ENCODE results near the gene FTHL17.
A peak's percentile ranks its signal among the peaks of the same experiment; 100 is the strongest.

Gene FTHL17

GRCh38 chrX:31038575-31039326 lies 33.1 kb downstream of the FTHL17 start:
- peak; percentile 4 for DNase-seq (ENCODE audit: low spot score)
- FAIRE-seq, result no peak

- DNase-seq (ENCODE audit: low spot score), result peak; percentile 17
- FAIRE-seq, result peak; percentile 54
Measured at GRCh38 chrX:31036895-31037294, 34.9 kb downstream of the FTHL17 start.

GRCh38 chrX:31027351-31027750 lies 44.5 kb downstream of the FTHL17 start:
- DNase-seq (ENCODE audit: low spot score), result no peak
- FAIRE-seq, result no peak

- DNase-seq (ENCODE audit: low spot score) (no peak), FAIRE-seq (no peak)
Measured at GRCh38 chrX:31024866-31025265, 47.0 kb downstream of the FTHL17 start.

GRCh38 chrX:31021537-31021936 lies 50.3 kb downstream of the FTHL17 start:
- FAIRE-seq (no peak), DNase-seq (ENCODE audit: low spot score) (no peak)
